ENCODE results near the gene ABI3BP.

ABI3BP gene

DNA sequence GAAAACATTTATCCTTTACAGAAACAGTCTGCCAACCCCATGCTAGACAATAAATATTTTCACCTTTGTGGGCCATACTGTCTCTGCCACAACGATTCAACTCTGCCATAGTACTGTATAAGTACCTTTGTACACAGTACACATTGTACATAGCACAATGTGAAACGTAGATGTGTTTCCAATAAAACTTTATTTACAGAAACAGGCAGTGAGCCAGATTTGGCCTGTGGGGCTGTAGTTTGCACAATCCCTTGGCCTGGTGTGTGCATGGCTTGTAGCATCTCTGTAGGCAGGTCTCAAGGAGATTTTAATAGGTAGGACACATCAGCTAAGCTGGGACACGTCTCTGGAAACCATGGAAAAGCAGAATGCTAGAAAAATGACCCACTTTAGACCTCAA, 209.6 kb downstream of the ABI3BP start:
- Histone ChIP-seq H3K4ac (ENCODE audit: low read depth, low read length) (no peak overlapping the region), H2BK120ac (ENCODE audit: insufficient read depth, low read length, poor library complexity) (no peak overlapping the region), H2BK12ac (ENCODE audit: low read length) (no peak overlapping the region), H4K91ac (ENCODE audit: low read depth, low read length) (no peak overlapping the region), H2BK5ac (ENCODE audit: low read depth, low read length, poor library complexity) (no peak overlapping the region), H3K4me1 (ENCODE audit: control insufficient read depth in 1 of 2, insufficient read depth in 2 of 2, low read length in 2 of 2) (no peaks in the 10 kb centered on the region), H3K27ac (ENCODE audit: low read depth, low read length) (no peak overlapping the region), H4K8ac (ENCODE audit: low read depth, low read length) (no peak overlapping the region), H3K27me3 (ENCODE audit: insufficient read depth, low read length) (no peaks in the 10 kb centered on the region), H3K36me3 (ENCODE audit: control insufficient read depth in 1 of 2, insufficient read depth in 2 of 2, low read length in 2 of 2) (no peaks in the 10 kb centered on the region), H3K4me2 (ENCODE audit: low read length) (no peak overlapping the region), H3K79me1 (ENCODE audit: low read length) (no peaks in the 10 kb centered on the region), H3K4me3 (ENCODE audit: low read depth, low read length) (no peak overlapping the region), H2AK5ac (ENCODE audit: low read length) (no peak overlapping the region), H3K14ac (ENCODE audit: low read length) (no peak overlapping the region), H3K18ac (ENCODE audit: low read length) (no peak overlapping the region), H4K12ac (ENCODE audit: low read depth, low read length) (no peak overlapping the region), H2AFZ (ENCODE audit: insufficient read depth, low read length, poor library complexity) (no peak overlapping the region), H3K9ac (ENCODE audit: low read length) (no peak overlapping the region), H3K9me3 (ENCODE audit: insufficient read depth, low read depth, low read length) (no peaks in the 10 kb centered on the region), H3K79me2 (ENCODE audit: control insufficient read depth, insufficient read depth, low read length, poor library complexity) (no peaks in the 10 kb centered on the region), H3K23ac (ENCODE audit: low read length) (no peak overlapping the region)
- WGBS (ENCODE audit: extremely low coverage, insufficient coverage, insufficient read length), result no CpG with 5 or more reads among the region's 3 CpGs
- no peak for DNase-seq

DNA sequence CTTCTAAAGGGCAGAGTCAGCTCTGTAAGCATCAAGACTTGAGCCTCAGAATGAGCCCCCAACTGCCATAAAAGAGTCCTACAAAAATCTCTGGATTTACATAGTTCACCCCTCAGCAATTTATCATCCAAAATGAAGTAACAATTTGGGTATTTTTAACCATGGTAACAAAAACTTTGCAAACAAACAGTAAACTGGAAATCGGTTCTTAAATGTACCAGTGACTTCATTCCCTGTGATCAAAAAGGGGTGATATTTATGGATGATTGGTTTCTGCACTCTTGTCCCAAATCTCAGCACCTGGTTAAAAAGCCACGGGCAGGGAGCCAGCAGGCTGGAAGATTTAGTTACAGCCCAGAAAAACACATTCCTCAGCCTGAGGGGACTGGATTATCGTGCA, 210.3 kb downstream of the ABI3BP start:
- Histone ChIP-seq H3K14ac (ENCODE audit: low read length) (no peak overlapping the region), H3K27me3 (ENCODE audit: insufficient read depth, low read length) (no peaks in the 10 kb centered on the region), H3K79me2 (ENCODE audit: control insufficient read depth, insufficient read depth, low read length, poor library complexity) (no peaks in the 10 kb centered on the region), H3K18ac (ENCODE audit: low read length) (no peak overlapping the region), H3K79me1 (ENCODE audit: low read length) (no peaks in the 10 kb centered on the region), H3K23ac (ENCODE audit: low read length) (no peak overlapping the region), H2BK5ac (ENCODE audit: low read depth, low read length, poor library complexity) (no peak overlapping the region), H2AK5ac (ENCODE audit: low read length) (no peak overlapping the region), H3K4ac (ENCODE audit: low read depth, low read length) (no peak overlapping the region), H2AFZ (ENCODE audit: insufficient read depth, low read length, poor library complexity) (no peak overlapping the region), H4K8ac (ENCODE audit: low read depth, low read length) (no peak overlapping the region), H3K4me1 (ENCODE audit: control insufficient read depth in 1 of 2, insufficient read depth in 2 of 2, low read length in 2 of 2) (no peaks in the 10 kb centered on the region), H2BK12ac (ENCODE audit: low read length) (no peak overlapping the region), H3K4me3 (ENCODE audit: low read depth, low read length) (no peak overlapping the region), H3K9ac (ENCODE audit: low read length) (no peak overlapping the region), H4K12ac (ENCODE audit: low read depth, low read length) (no peak overlapping the region), H3K9me3 (ENCODE audit: insufficient read depth, low read depth, low read length) (no peaks in the 10 kb centered on the region), H3K27ac (ENCODE audit: low read depth, low read length) (no peak overlapping the region), H2BK120ac (ENCODE audit: insufficient read depth, low read length, poor library complexity) (no peak overlapping the region), H4K91ac (ENCODE audit: low read depth, low read length) (no peak overlapping the region), H3K36me3 (ENCODE audit: control insufficient read depth in 1 of 2, insufficient read depth in 2 of 2, low read length in 2 of 2) (no peaks in the 10 kb centered on the region), H3K4me2 (ENCODE audit: low read length) (no peak overlapping the region)
- DNase-seq, result no peak
- no CpG with 5 or more reads among the region's 3 CpGs for WGBS (ENCODE audit: extremely low coverage, insufficient coverage, insufficient read length)

- Histone ChIP-seq H3K27me3 (ENCODE audit: insufficient read depth, low read length) (no peaks in the 10 kb centered on the region), H3K27ac (ENCODE audit: low read depth, low read length) (no peak overlapping the region), H4K91ac (ENCODE audit: low read depth, low read length) (no peak overlapping the region), H3K36me3 (ENCODE audit: control insufficient read depth in 1 of 2, insufficient read depth in 2 of 2, low read length in 2 of 2) (no peaks in the 10 kb centered on the region), H3K18ac (ENCODE audit: low read length) (no peak overlapping the region), H2AFZ (ENCODE audit: insufficient read depth, low read length, poor library complexity) (no peak overlapping the region), H4K8ac (ENCODE audit: low read depth, low read length) (no peak overlapping the region), H3K14ac (ENCODE audit: low read length) (no peak overlapping the region), H3K4ac (ENCODE audit: low read depth, low read length) (no peak overlapping the region), H2AK5ac (ENCODE audit: low read length) (no peak overlapping the region), H3K4me2 (ENCODE audit: low read length) (no peak overlapping the region), H2BK120ac (ENCODE audit: insufficient read depth, low read length, poor library complexity) (no peak overlapping the region), H3K4me3 (ENCODE audit: low read depth, low read length) (no peak overlapping the region), H3K9me3 (ENCODE audit: insufficient read depth, low read depth, low read length) (no peaks in the 10 kb centered on the region), H3K9ac (ENCODE audit: low read length) (no peak overlapping the region), H2BK12ac (ENCODE audit: low read length) (no peak overlapping the region), H3K23ac (ENCODE audit: low read length) (no peak overlapping the region), H3K4me1 (ENCODE audit: control insufficient read depth in 1 of 2, insufficient read depth in 2 of 2, low read length in 2 of 2) (no peaks in the 10 kb centered on the region), H4K12ac (ENCODE audit: low read depth, low read length) (no peak overlapping the region), H3K79me2 (ENCODE audit: control insufficient read depth, insufficient read depth, low read length, poor library complexity) (no peaks in the 10 kb centered on the region), H2BK5ac (ENCODE audit: low read depth, low read length, poor library complexity) (no peak overlapping the region), H3K79me1 (ENCODE audit: low read length) (no peaks in the 10 kb centered on the region)
- WGBS (ENCODE audit: extremely low coverage, insufficient coverage, insufficient read length), result no CpG with 5 or more reads among the region's 2 CpGs
- DNase-seq, result no peak
Measured at GRCh38 chr3:100782348-100782747, 210.9 kb downstream of the ABI3BP start.

DNA sequence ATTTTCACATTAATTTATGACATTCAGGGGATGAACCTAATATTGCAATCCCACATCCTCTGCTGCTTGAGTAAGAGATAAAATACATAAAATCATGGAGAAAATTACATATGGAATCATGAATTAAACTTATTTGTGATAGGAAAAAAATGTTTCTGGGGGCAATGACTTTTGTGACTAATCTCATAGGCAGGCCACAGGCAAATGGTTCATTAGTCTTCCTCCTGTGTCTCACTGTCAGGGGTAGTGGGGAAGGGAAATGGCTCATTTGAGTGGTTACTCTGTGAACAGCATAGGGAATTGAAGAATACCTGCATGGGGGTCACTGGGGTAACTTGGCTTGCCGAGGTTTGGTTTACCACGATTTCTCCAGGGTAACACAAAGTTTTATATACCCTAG, 211.9 kb downstream of the ABI3BP start:
- WGBS (ENCODE audit: extremely low coverage, insufficient coverage, insufficient read length), result no CpG with 5 or more reads among the region's 2 CpGs
- H3K9ac ChIP-seq (ENCODE audit: low read length), result no peak overlapping the region
- no peak overlapping the region for H3K23ac ChIP-seq (ENCODE audit: low read length)

More for the DNA sequence above, 211.9 kb downstream of the ABI3BP start:
- Histone ChIP-seq H4K8ac (ENCODE audit: low read depth, low read length) (no peak overlapping the region), H3K4me2 (ENCODE audit: low read length) (no peak overlapping the region), H3K27ac (ENCODE audit: low read depth, low read length) (no peak overlapping the region), H4K91ac (ENCODE audit: low read depth, low read length) (no peak overlapping the region), H2BK12ac (ENCODE audit: low read length) (no peak overlapping the region), H3K18ac (ENCODE audit: low read length) (no peak overlapping the region), H3K79me2 (ENCODE audit: control insufficient read depth, insufficient read depth, low read length, poor library complexity) (no peaks in the 10 kb centered on the region), H2BK120ac (ENCODE audit: insufficient read depth, low read length, poor library complexity) (no peak overlapping the region), H3K14ac (ENCODE audit: low read length) (no peak overlapping the region), H2AFZ (ENCODE audit: insufficient read depth, low read length, poor library complexity) (no peak overlapping the region), H3K36me3 (ENCODE audit: control insufficient read depth in 1 of 2, insufficient read depth in 2 of 2, low read length in 2 of 2) (no peaks in the 10 kb centered on the region), H3K9me3 (ENCODE audit: insufficient read depth, low read depth, low read length) (peaks cover 2% of the 10 kb centered on the region), H4K12ac (ENCODE audit: low read depth, low read length) (no peak overlapping the region), H3K4me3 (ENCODE audit: low read depth, low read length) (no peak overlapping the region), H3K27me3 (ENCODE audit: insufficient read depth, low read length) (no peaks in the 10 kb centered on the region), H2BK5ac (ENCODE audit: low read depth, low read length, poor library complexity) (no peak overlapping the region), H3K79me1 (ENCODE audit: low read length) (no peaks in the 10 kb centered on the region), H3K4me1 (ENCODE audit: control insufficient read depth in 1 of 2, insufficient read depth in 2 of 2, low read length in 2 of 2) (no peaks in the 10 kb centered on the region), H2AK5ac (ENCODE audit: low read length) (no peak overlapping the region), H3K4ac (ENCODE audit: low read depth, low read length) (no peak overlapping the region)
- DNase-seq, result no peak

Measured in trophoblast cell (in vitro differentiated cells and primary cell).